Transverse colon (tissue), 3 donors: ENCODE results near the gene LCA5L.

Experiments
- EP300 ChIP-seq: sonication (generic); formaldehyde crosslinking; IDR thresholded peaks from one replicate; pipeline ENCODE4 v1.6.1; 2017; ENCODE audit warnings: antibody characterized with exemption, low read depth
- TF ChIP-seq, protein P1 (sequence below), 5 experiments: fragments of 200-600 bp in 3 of 5; fragments of 450-650 bp in 2 of 5; sonication (generic) in 3 of 5; IDR thresholded peaks; 1 replicate in 2 of 5; 2 replicates in 3 of 5; pipeline ENCODE4 v1.5.1; 2016 to 2017; ENCODE audit warnings: antibody characterized with exemption in 5 of 5, inconsistent platforms in 3 of 5, mild to moderate bottlenecking in 2 of 5, moderate library complexity in 1 of 5

DNA sequence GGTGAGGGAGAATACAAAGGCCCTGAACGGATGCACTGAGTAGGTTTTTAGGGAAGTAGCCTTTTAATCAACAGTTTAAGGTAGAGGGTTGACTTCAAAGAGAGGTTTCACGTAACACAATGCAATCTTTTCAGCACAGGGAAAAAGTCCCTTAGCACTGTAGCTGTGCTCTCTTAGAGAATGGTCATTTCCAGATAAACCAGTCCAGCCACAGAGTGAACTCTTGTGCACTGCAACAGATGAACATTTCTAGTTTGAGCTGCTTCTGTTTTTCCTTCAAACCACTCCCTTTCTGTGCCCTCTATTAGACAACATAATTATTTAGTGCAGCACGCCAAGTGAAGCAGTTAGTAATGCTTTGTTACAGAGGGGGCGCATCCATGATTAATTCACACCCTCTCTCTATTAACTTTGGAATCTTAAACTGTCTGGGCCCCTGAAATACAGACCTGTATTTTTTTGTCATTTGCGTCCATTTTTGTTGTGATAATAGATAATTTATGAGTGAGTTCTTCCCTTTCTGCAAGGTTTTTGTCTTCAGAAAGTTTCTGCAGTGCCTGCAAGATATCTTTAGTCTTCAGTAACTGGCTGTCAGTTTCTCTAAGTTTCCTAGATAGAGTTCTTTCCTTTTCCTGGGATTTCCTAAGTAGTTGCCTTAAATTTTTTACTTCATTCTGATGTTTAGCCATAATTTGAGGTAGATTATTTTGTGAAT is 22.9 kb downstream of the LCA5L start:
- TF ChIP-seq, protein P1, sequence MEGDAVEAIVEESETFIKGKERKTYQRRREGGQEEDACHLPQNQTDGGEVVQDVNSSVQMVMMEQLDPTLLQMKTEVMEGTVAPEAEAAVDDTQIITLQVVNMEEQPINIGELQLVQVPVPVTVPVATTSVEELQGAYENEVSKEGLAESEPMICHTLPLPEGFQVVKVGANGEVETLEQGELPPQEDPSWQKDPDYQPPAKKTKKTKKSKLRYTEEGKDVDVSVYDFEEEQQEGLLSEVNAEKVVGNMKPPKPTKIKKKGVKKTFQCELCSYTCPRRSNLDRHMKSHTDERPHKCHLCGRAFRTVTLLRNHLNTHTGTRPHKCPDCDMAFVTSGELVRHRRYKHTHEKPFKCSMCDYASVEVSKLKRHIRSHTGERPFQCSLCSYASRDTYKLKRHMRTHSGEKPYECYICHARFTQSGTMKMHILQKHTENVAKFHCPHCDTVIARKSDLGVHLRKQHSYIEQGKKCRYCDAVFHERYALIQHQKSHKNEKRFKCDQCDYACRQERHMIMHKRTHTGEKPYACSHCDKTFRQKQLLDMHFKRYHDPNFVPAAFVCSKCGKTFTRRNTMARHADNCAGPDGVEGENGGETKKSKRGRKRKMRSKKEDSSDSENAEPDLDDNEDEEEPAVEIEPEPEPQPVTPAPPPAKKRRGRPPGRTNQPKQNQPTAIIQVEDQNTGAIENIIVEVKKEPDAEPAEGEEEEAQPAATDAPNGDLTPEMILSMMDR (IDR thresholded peaks at IDR 0.05): no peak
- TF ChIP-seq EP300: no peak
